Esophagus squamous epithelium (tissue), 5 donors: ENCODE data around the gene CPT1A. TPM values are rescaled to one million over a fixed set of nuclear protein-coding genes. Genes with fewer than 3 reads are reported as not detected.

ENCODE experiments used
- DNase-seq: peaks from one replicate; lab custom pipeline; 2025; lab: John Stamatoyannopoulos, UW
- H3K27ac ChIP-seq, 4 donors: fragments of 200-600 bp; sonication (generic); one replicate each; pipeline ENCODE4 v1.5.1; 2016 to 2019; ENCODE audit warnings: mild to moderate bottlenecking in 1 of 4
- H3K27me3 ChIP-seq, 4 donors: fragments of 200-600 bp; sonication (generic); 1 replicate in 3 of 4; 2 replicates in 1 of 4; pipeline versions ENCODE4 v1.5.1 to v1.6.0; 2017 to 2021; ENCODE audit warnings: antibody characterized with exemption in 1 of 4
- H3K36me3 ChIP-seq, 3 donors: fragments of 200-600 bp; sonication (generic); one replicate each; pipeline ENCODE4 v1.5.1; 2016 to 2019
- H3K4me1 ChIP-seq, 3 donors: fragments of 200-600 bp; sonication (generic); one replicate each; pipeline ENCODE4 v1.5.1; 2017 to 2019
- H3K4me3 ChIP-seq, 4 donors: fragments of 200-600 bp; sonication (generic); 1 replicate in 3 of 4; 2 replicates in 1 of 4; pipeline ENCODE4 v1.5.1; 2016 to 2019; ENCODE audit warnings: mild to moderate bottlenecking in 2 of 4, moderate library complexity in 1 of 4
- H3K9me3 ChIP-seq, 3 donors: fragments of 200-600 bp; sonication (generic); one replicate each; pipeline ENCODE4 v1.5.1; 2016 to 2019
- CTCF ChIP-seq, 6 experiments: fragments of 450-650 bp in 4 of 6; fragments of 200-600 bp in 2 of 6; sonication (generic) in 2 of 6; IDR thresholded peaks; one replicate each; pipeline ENCODE4 v1.5.1; 2016 to 2019; ENCODE audit warnings: antibody characterized with exemption in 6 of 6, mild to moderate bottlenecking in 4 of 6, moderate library complexity in 4 of 6
- POLR2A ChIP-seq, 4 donors: fragments of 450-650 bp; IDR thresholded peaks; one replicate each; pipeline ENCODE4 v1.6.1; 2017; ENCODE audit warnings: antibody characterized with exemption in 4 of 4, mild to moderate bottlenecking in 4 of 4, moderate library complexity in 3 of 4
- WGBS, 2 donors: methylation state at CpG; one replicate each; pipeline ENCODE4 v1.1.5; 2018; 5-methylcytosine and 5-hydroxymethylcytosine counted together
- intact Hi-C: fragments of 100-400 bp; cut with DNase I; formaldehyde crosslinking; loops from one replicate; pipeline ENCODE4 v1.15.0; 2022
- total RNA-seq, 4 donors: library from RNA; depleted of rRNA; stranded (reverse); fragments of >200 nt; gene quantifications; one replicate each; pipeline ENCODE4 v1.1.0, GENCODE V29; 2016
- donor health status: DM: yes; HTN: yes; CAD: no.

CPT1A gene
- total RNA-seq, 4 donors from 2014 or later = 14.7 to 56.1 (median 27.6) TPM

GRCh38 chr11:68831124-68831523 is 10.6 kb downstream of the CPT1A start:
- intact Hi-C loops = no loop called here
- TF ChIP-seq CTCF (IDR thresholded peaks at IDR 0.05) (no peak), POLR2A (IDR thresholded peaks at IDR 0.05) (no peak)
- Histone ChIP-seq H3K4me1 (peaks cover 14 to 70% (median 54%) of the 10 kb centered on the region in 3 donors), H3K27ac (no peak overlapping the region), H3K36me3 (peaks cover 0 to 14% (median 10%) of the 10 kb centered on the region in 3 donors), H3K27me3 (no peaks in the 10 kb centered on the region), H3K9me3 (no peaks in the 10 kb centered on the region), H3K4me3 (no peak overlapping the region)
- 80 to 86% methylated on average over 5 of the region's 5 CpGs for WGBS, 2 donors
- no peak for DNase-seq

DNA sequence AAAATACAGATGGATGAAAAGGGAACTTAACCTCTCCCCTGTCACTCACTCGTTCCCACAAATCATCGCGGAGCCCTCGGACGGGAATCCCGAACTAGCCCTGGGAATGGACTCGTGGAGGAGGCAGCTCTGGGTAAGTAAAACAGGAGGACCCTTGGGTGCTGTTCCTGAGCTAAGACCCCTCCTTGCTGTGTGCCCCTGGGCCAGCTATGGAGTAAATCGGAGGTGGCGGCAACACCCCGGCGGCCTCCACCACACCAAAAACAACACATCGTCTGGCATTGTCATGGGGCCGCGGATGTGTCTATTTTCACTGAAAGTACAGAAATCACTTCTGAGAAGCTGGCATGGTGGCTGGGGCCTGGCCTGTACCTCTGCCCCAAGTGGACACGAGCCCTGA is 12.1 kb downstream of the CPT1A start:
- H3K4me3 ChIP-seq = no peak overlapping the region
- H3K27ac ChIP-seq = no peak overlapping the region
- DNase-seq = no peak
- intact Hi-C loops = no loop called here
- no peaks in the 10 kb centered on the region for H3K9me3 ChIP-seq
- H3K4me1 ChIP-seq = peaks cover 14 to 68% (median 48%) of the 10 kb centered on the region in 3 donors
- peaks cover 0 to 14% (median 10%) of the 10 kb centered on the region in 3 donors for H3K36me3 ChIP-seq
- WGBS, 2 donors = 84 to 94% methylated on average over 12 of the region's 15 CpGs
- no peaks in the 10 kb centered on the region for H3K27me3 ChIP-seq
- TF ChIP-seq CTCF (IDR thresholded peaks at IDR 0.05) = no peak
- no peak for TF ChIP-seq POLR2A (IDR thresholded peaks at IDR 0.05)

DNA sequence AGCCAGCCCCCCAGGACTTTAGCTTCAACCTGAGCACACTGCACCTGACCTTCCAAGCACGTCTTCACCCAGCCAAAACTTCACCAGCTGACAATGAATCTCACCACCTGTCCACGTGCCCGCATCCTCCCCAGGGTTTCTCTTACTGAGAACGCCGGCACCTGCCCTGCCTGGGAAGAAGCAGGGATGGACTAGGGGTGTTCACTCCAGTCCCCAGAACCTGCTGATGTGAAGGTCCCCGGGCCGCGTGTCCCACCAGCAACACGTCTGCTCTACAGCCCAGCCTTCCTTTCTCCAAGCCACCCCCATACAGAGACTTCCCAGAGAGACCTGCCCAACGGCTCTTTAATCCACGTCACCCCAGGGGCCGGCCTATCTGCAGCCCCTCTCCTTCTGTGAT is 12.8 kb downstream of the CPT1A start:
- no peak overlapping the region for H3K27ac ChIP-seq
- intact Hi-C loops = no loop called here
- no peak overlapping the region for H3K4me3 ChIP-seq
- no peak for DNase-seq
- H3K27me3 ChIP-seq = no peaks in the 10 kb centered on the region
- no peak for TF ChIP-seq CTCF (IDR thresholded peaks at IDR 0.05)
- no peak for TF ChIP-seq POLR2A (IDR thresholded peaks at IDR 0.05)
- peaks cover 14 to 66% (median 42%) of the 10 kb centered on the region in 3 donors for H3K4me1 ChIP-seq
- peaks cover 0 to 14% (median 10%) of the 10 kb centered on the region in 3 donors for H3K36me3 ChIP-seq
- H3K9me3 ChIP-seq = no peaks in the 10 kb centered on the region
- 74 to 77% methylated on average over 9 to 11 of the region's 12 CpGs for WGBS, 2 donors

- intact Hi-C loops = no loop called here
- TF ChIP-seq CTCF (IDR thresholded peaks at IDR 0.05) (no peak), POLR2A (IDR thresholded peaks at IDR 0.05) (no peak)
- H3K27ac ChIP-seq = peak overlapping the region in 1 of 4 donors; percentile 33
- H3K27me3 ChIP-seq = no peaks in the 10 kb centered on the region
- H3K9me3 ChIP-seq = no peaks in the 10 kb centered on the region
- peaks cover 14 to 61% (median 37%) of the 10 kb centered on the region in 3 donors for H3K4me1 ChIP-seq
- DNase-seq = no peak
- no peak overlapping the region for H3K4me3 ChIP-seq
- 76 to 87% methylated on average over 8 to 9 of the region's 20 CpGs for WGBS, 2 donors
- peaks cover 0 to 14% (median 10%) of the 10 kb centered on the region in 3 donors for H3K36me3 ChIP-seq
Observed at GRCh38 chr11:68828155-68828931, 13.4 kb downstream of the CPT1A start.

- 69 to 72% methylated on average over 8 of the region's 8 CpGs for WGBS, 2 donors
- H3K4me1 ChIP-seq = peaks cover 11 to 55% (median 31%) of the 10 kb centered on the region in 3 donors
- no peak for DNase-seq
- H3K9me3 ChIP-seq = no peaks in the 10 kb centered on the region
- H3K27ac ChIP-seq = no peak overlapping the region
- H3K4me3 ChIP-seq = no peak overlapping the region
- peaks cover 0 to 14% (median 10%) of the 10 kb centered on the region in 3 donors for H3K36me3 ChIP-seq
- intact Hi-C loops = no loop called here
- H3K27me3 ChIP-seq = no peaks in the 10 kb centered on the region
- TF ChIP-seq POLR2A (IDR thresholded peaks at IDR 0.05) (no peak), CTCF (IDR thresholded peaks at IDR 0.05) (no peak)
Observed at GRCh38 chr11:68827733-68828132, 14.0 kb downstream of the CPT1A start.
